Neural progenitor cell (in vitro differentiated cells): ENCODE results near the gene CSKMT. TPM values are rescaled to one million over a fixed set of nuclear protein-coding genes. Genes with fewer than 3 reads are reported as not detected.
"Not testable (repeated sequence)": the region's sequence is repeated elsewhere in the genome, so short reads cannot be mapped to it uniquely, and the experiment has no call there.

Experiments used
- DNase-seq: peaks from one replicate; pipeline ENCODE4 v3.0.0-alpha.2; 2016; ENCODE audit warnings: low spot score
- H2AFZ ChIP-seq: fragments of 200-600 bp; sonication (generic); replicated peaks from 2 replicates; pipeline ENCODE4 v1.6.1; 2016; ENCODE audit warnings: antibody characterized with exemption
- H3F3A ChIP-seq: fragments of 200-600 bp; sonication (generic); 2 replicates; pipeline ENCODE4 v1.6.1; 2016; ENCODE audit warnings: antibody characterized with exemption, low read depth
- H3K27ac ChIP-seq: fragments of 200-600 bp; sonication (generic); 2 replicates; pipeline ENCODE4 v1.5.1; 2016; ENCODE audit warnings: mild to moderate bottlenecking
- H3K27me3 ChIP-seq: fragments of 200-600 bp; sonication (generic); 2 replicates; pipeline ENCODE4 v1.6.1; 2016; ENCODE audit warnings: mild to moderate bottlenecking, moderate library complexity
- H3K36me3 ChIP-seq: fragments of 200-600 bp; sonication (generic); 2 replicates; pipeline ENCODE4 v1.5.1; 2016
- H3K4me1 ChIP-seq: fragments of 200-600 bp; sonication (generic); 2 replicates; pipeline ENCODE4 v1.6.1; 2016; ENCODE audit warnings: mixed run types
- H3K4me2 ChIP-seq: fragments of 200-600 bp; sonication (generic); 2 replicates; pipeline ENCODE4 v1.6.1; 2016
- H3K4me3 ChIP-seq: fragments of 200-600 bp; sonication (generic); 2 replicates; pipeline ENCODE4 v1.5.1; 2016
- H3K79me2 ChIP-seq: fragments of 200-600 bp; sonication (generic); 2 replicates; pipeline ENCODE4 v1.6.1; 2016; ENCODE audit warnings: low read depth
- H3K9ac ChIP-seq: fragments of 200-600 bp; sonication (generic); 2 replicates; pipeline ENCODE4 v1.6.1; 2016
- H3K9me3 ChIP-seq: fragments of 200-600 bp; sonication (generic); 2 replicates; pipeline ENCODE4 v1.5.1; 2016; ENCODE audit warnings: low read depth
- H4K20me1 ChIP-seq: fragments of 200-600 bp; sonication (generic); 2 replicates; pipeline ENCODE4 v1.6.1; 2016; ENCODE audit warnings: low read depth
- H3K27ac Mint-ChIP-seq: 3 replicates; pipeline ENCODE4 v1.8.0; 2021; ENCODE audit warnings: mixed read lengths
- H3K27me3 Mint-ChIP-seq: 2 replicates; pipeline ENCODE4 v1.8.0; 2022; ENCODE audit warnings: low read depth, mild to moderate bottlenecking, inconsistent platforms, moderate library complexity, mixed read lengths; ENCODE audit not compliant: insufficient read depth
- H3K36me3 Mint-ChIP-seq: 3 replicates; pipeline ENCODE4 v1.8.0; 2021; ENCODE audit warnings: mixed read lengths
- H3K4me1 Mint-ChIP-seq: 3 replicates; pipeline ENCODE4 v1.8.0; 2021; ENCODE audit warnings: mixed read lengths
- H3K4me3 Mint-ChIP-seq: 3 replicates; pipeline ENCODE4 v1.8.0; 2021; ENCODE audit warnings: mild to moderate bottlenecking, moderate library complexity, mixed read lengths
- H3K9me3 Mint-ChIP-seq: 3 replicates; pipeline ENCODE4 v1.8.0; 2020; ENCODE audit warnings: mixed read lengths
- EZH2 ChIP-seq: fragments of 200-600 bp; sonication (generic); IDR thresholded peaks from 2 replicates; pipeline ENCODE4 v1.6.1; 2017; ENCODE audit warnings: antibody characterized with exemption, mild to moderate bottlenecking, moderate library complexity
- EZH2phosphoT487 ChIP-seq: fragments of 200-600 bp; sonication (generic); IDR thresholded peaks from 2 replicates; pipeline ENCODE4 v1.6.1; 2017; ENCODE audit warnings: antibody characterized with exemption
- total RNA-seq: library from RNA; depleted of rRNA; stranded (reverse); fragments of >200 nt; gene quantifications from 2 replicates; pipeline ENCODE4 v1.2.3, GENCODE V29; 2015; ENCODE audit warnings: low replicate concordance
- TF ChIP-seq, protein P1 (sequence below): fragments of 200-600 bp; sonication (generic); IDR thresholded peaks from 2 replicates; pipeline ENCODE4 v1.5.1; 2017; ENCODE audit warnings: antibody characterized with exemption, mild to moderate bottlenecking

CSKMT gene
- total RNA-seq, 1 donor from 2014 or later: 4.3 TPM

DNA sequence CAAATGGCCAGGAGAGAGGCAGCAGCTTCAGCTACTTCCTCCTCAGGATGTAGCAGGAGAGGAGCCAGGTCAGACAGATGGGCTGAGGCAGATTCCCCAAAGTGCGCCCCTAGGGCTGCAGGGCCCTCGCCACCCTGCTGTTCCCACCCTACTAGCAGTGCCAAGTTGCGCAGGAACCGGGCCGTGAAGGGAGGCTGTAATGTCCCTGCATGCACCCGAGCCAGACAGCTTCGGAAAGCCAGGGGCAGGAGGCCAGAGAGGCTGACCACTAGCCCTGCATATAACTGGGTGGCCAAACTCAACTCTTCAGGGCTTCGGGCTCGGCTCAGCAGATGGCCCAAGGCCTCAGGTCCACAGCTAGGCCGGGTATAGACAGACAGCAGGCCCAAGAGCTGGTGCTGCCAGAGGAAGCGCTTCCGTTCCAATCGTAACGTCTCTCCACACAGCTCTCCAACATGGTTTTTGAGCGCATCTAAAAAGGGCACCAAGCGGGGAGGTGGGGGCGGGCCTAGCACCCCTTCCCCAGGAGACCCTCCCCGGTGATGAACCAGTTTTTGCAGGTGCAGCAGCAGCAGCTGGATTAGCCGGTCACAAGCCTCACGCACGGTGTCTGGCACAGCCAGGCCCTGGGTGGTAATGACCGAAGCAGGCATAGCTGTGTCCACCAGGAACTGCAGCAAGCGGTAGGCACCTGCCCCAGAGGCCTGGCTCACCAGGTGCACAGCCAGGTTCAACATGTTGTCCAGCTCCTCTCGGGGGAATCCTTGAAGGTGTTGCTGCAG lies 16.7 kb upstream of the CSKMT start:
- H3K79me2 ChIP-seq: peaks cover 59% of the 10 kb centered on the region
- TF ChIP-seq, protein P1, sequence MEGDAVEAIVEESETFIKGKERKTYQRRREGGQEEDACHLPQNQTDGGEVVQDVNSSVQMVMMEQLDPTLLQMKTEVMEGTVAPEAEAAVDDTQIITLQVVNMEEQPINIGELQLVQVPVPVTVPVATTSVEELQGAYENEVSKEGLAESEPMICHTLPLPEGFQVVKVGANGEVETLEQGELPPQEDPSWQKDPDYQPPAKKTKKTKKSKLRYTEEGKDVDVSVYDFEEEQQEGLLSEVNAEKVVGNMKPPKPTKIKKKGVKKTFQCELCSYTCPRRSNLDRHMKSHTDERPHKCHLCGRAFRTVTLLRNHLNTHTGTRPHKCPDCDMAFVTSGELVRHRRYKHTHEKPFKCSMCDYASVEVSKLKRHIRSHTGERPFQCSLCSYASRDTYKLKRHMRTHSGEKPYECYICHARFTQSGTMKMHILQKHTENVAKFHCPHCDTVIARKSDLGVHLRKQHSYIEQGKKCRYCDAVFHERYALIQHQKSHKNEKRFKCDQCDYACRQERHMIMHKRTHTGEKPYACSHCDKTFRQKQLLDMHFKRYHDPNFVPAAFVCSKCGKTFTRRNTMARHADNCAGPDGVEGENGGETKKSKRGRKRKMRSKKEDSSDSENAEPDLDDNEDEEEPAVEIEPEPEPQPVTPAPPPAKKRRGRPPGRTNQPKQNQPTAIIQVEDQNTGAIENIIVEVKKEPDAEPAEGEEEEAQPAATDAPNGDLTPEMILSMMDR: no peak
- TF ChIP-seq EZH2phosphoT487 (no peak), EZH2 (no peak)

DNA sequence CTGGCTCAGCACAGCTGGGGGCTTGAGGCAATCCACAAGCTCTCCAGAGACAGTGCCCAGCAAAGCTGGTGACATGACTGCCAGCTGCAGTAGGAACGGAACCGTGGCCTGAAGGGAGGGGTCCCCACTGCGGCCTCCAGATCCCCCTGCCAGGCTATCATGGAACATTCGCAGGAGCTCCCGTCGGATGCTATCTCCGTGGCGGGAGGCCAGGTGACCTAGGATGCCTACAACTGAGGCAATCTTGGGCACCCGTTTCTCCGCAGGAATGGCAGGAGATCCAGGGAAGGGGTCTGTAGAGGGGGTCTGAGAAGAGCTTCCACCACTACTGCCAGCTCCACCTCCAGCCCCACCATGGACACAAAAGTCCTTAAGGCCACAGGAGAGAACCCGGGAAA lies 16.1 kb upstream of the CSKMT start:
- peaks cover 28% of the 10 kb centered on the region for H3K4me1 Mint-ChIP-seq
- Histone ChIP-seq H3K27ac (no peak overlapping the region), H3K4me3 (no peak overlapping the region), H3K4me2 (no peak overlapping the region), H3K4me1 (peaks cover 6% of the 10 kb centered on the region), H3K9ac (no peak overlapping the region), H3F3A (peaks cover 24% of the 10 kb centered on the region), H2AFZ (no peak overlapping the region), H3K79me2 (peaks cover 53% of the 10 kb centered on the region), H3K36me3 (no peaks in the 10 kb centered on the region), H3K9me3 (no peaks in the 10 kb centered on the region), H4K20me1 (peaks cover 17% of the 10 kb centered on the region), H3K27me3 (no peaks in the 10 kb centered on the region)
- no peak for DNase-seq
- peaks cover 9% of the 10 kb centered on the region for H3K36me3 Mint-ChIP-seq
- H3K9me3 Mint-ChIP-seq: no peaks in the 10 kb centered on the region
- no peak overlapping the region for H3K4me3 Mint-ChIP-seq
- TF ChIP-seq, protein P1: no peak
- no peak for TF ChIP-seq EZH2phosphoT487
- no peak for TF ChIP-seq EZH2
- H3K27me3 Mint-ChIP-seq: peaks cover 8% of the 10 kb centered on the region
- H3K27ac Mint-ChIP-seq: no peak overlapping the region

More for the DNA sequence above, 16.7 kb upstream of the CSKMT start:
- Histone ChIP-seq H3F3A (peaks cover 24% of the 10 kb centered on the region), H3K27me3 (no peaks in the 10 kb centered on the region), H2AFZ (no peak overlapping the region), H3K4me1 (peaks cover 6% of the 10 kb centered on the region), H3K4me3 (no peak overlapping the region), H3K4me2 (no peak overlapping the region), H3K9me3 (no peaks in the 10 kb centered on the region), H3K36me3 (no peaks in the 10 kb centered on the region), H3K9ac (no peak overlapping the region), H4K20me1 (peaks cover 17% of the 10 kb centered on the region), H3K27ac (no peak overlapping the region)
- no peak overlapping the region for H3K27ac Mint-ChIP-seq
- H3K36me3 Mint-ChIP-seq: peaks cover 9% of the 10 kb centered on the region
- peaks cover 8% of the 10 kb centered on the region for H3K27me3 Mint-ChIP-seq
- H3K9me3 Mint-ChIP-seq: no peaks in the 10 kb centered on the region
- no peak overlapping the region for H3K4me3 Mint-ChIP-seq
- DNase-seq: no peak
- peaks cover 25% of the 10 kb centered on the region for H3K4me1 Mint-ChIP-seq

DNA sequence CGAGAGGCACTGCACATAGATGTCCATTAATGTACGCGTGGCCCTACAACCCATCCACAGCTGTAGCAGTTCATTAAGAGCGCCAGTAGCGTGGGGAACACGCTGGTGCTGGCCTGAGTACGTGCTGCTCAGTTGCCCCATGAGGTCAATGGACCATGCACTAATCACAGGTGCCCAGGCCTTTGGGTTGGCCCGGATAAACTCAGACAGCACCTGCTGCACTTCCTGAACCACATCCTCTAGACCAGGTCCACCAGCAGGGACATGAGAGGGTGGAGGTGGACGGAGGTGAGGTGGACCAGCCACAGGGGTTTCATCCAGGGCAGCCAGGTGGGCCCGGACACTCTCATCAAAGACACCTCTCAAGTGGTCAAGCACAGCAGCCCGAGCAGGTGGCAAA lies 15.6 kb upstream of the CSKMT start:
- Histone ChIP-seq H4K20me1 (peaks cover 16% of the 10 kb centered on the region), H3K4me3 (no peak overlapping the region), H3K27me3 (no peaks in the 10 kb centered on the region), H3K27ac (no peak overlapping the region), H3K9ac (no peak overlapping the region), H2AFZ (no peak overlapping the region), H3K4me1 (peaks cover 6% of the 10 kb centered on the region), H3K9me3 (no peaks in the 10 kb centered on the region), H3K36me3 (no peaks in the 10 kb centered on the region), H3K4me2 (no peak overlapping the region), H3K79me2 (peaks cover 48% of the 10 kb centered on the region), H3F3A (peaks cover 24% of the 10 kb centered on the region)
- H3K4me3 Mint-ChIP-seq: no peak overlapping the region
- no peak for TF ChIP-seq EZH2
- TF ChIP-seq EZH2phosphoT487: no peak
- TF ChIP-seq, protein P1: no peak
- H3K36me3 Mint-ChIP-seq: peaks cover 5% of the 10 kb centered on the region
- DNase-seq: no peak
- H3K27ac Mint-ChIP-seq: no peak overlapping the region
- no peaks in the 10 kb centered on the region for H3K9me3 Mint-ChIP-seq
- H3K4me1 Mint-ChIP-seq: peaks cover 28% of the 10 kb centered on the region
- H3K27me3 Mint-ChIP-seq: peaks cover 8% of the 10 kb centered on the region

- H3K9ac ChIP-seq, H3K36me3 ChIP-seq, H3K4me3 ChIP-seq, H3K9me3 ChIP-seq, H3K36me3 Mint-ChIP-seq, H3K4me1 ChIP-seq, H3K4me2 ChIP-seq, H3K27ac ChIP-seq, H2AFZ ChIP-seq, H3K27me3 ChIP-seq, H3K9me3 Mint-ChIP-seq, H3K27me3 Mint-ChIP-seq, H3K27ac Mint-ChIP-seq, DNase-seq: not testable (repeated sequence)
- peaks cover 24% of the 10 kb centered on the region for H3F3A ChIP-seq
- peaks cover 11% of the 10 kb centered on the region for H4K20me1 ChIP-seq
- peaks cover 40% of the 10 kb centered on the region for H3K79me2 ChIP-seq
- Mint-ChIP-seq H3K4me3 (peak overlapping the region; percentile 53), H3K4me1 (peaks cover 25% of the 10 kb centered on the region)
Observed at GRCh38 chr11:62650283-62650682, 14.8 kb upstream of the CSKMT start.
